ENCODE data around the gene IL17RE.

IL17RE gene

GRCh38 chr3:9957214-9957613 is 54.6 kb downstream of the IL17RE start:
- CTCF ChIA-PET = interaction anchor here (0.9 to 3.1 kb wide), 3 partner anchors 8 to 11 kb away, joined by 3 to 20 read pairs (median 3); no protein-coding TSS in a partner anchor
- POLR2A ChIA-PET = no interaction called here
- no peak for DNase-seq (ENCODE audit: low read depth, low spot score)
- H3K4me3 ChIP-seq (ENCODE audit: low read depth, low read length) = no peak overlapping the region
- no peak for TF ChIP-seq CTCF (IDR thresholded peaks at IDR 0.05; ENCODE audit: insufficient read depth, low read length, missing control alignments)

- no peak overlapping the region for H3K4me3 ChIP-seq (ENCODE audit: low read depth, low read length)
- ChIA-PET POLR2A (no interaction called here), CTCF (interaction anchor here (0.9 to 3.0 kb wide), 3 partner anchors 9 to 32 kb away, joined by 3 to 18 read pairs (median 6); partner anchors contain the start of gene CRELD1)
- DNase-seq (ENCODE audit: low read depth, low spot score) = no peak
- TF ChIP-seq CTCF (IDR thresholded peaks at IDR 0.05; ENCODE audit: insufficient read depth, low read length, missing control alignments) = no peak
Observed at GRCh38 chr3:9965200-9965875, 62.7 kb downstream of the IL17RE start.

All from AG04449 (cell line).